ENCODE measurements around the gene PDE4C. TPM values are rescaled to one million over a fixed set of nuclear protein-coding genes. Genes with fewer than 3 reads are reported as not detected.
A peak's percentile ranks its signal among the peaks of the same experiment; 100 is the strongest.

PDE4C gene
- total RNA-seq, 4 donors from 2014 or later: under 0.01 to 0.60 (median 0.59) TPM; not detected in 1

DNA sequence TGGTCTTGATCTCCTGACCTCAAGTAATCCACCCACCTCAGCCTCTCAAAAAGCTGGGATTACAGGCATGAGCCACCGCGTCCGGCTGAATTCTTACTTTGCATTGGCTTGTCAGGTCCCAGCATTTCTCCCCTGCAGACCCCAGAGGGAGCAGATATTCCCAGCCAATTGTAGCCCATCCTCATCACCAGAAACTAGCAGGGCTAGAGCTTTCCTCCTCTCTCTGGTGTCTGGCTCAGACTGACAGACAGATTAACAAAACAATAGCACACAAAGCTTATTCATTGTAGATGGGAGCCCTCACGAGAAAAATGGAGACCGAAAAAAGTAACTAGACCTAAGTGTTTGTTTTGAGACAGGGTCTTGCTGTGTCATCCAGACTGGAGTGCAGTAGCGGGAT lies 40.7 kb downstream of the PDE4C start:
- Histone ChIP-seq H3K4me1 (no peaks in the 10 kb centered on the region), H3K27ac (no peak overlapping the region), H3K9me3 (no peaks in the 10 kb centered on the region), H3K4me3 (no peak overlapping the region), H3K36me3 (no peaks in the 10 kb centered on the region), H3K27me3 (no peaks in the 10 kb centered on the region)
- 49 to 56% methylated on average over 6 of the region's 6 CpGs for WGBS, 2 donors
- TF ChIP-seq POLR2A (IDR thresholded peaks at IDR 0.05): no peak
- TF ChIP-seq, protein P1, sequence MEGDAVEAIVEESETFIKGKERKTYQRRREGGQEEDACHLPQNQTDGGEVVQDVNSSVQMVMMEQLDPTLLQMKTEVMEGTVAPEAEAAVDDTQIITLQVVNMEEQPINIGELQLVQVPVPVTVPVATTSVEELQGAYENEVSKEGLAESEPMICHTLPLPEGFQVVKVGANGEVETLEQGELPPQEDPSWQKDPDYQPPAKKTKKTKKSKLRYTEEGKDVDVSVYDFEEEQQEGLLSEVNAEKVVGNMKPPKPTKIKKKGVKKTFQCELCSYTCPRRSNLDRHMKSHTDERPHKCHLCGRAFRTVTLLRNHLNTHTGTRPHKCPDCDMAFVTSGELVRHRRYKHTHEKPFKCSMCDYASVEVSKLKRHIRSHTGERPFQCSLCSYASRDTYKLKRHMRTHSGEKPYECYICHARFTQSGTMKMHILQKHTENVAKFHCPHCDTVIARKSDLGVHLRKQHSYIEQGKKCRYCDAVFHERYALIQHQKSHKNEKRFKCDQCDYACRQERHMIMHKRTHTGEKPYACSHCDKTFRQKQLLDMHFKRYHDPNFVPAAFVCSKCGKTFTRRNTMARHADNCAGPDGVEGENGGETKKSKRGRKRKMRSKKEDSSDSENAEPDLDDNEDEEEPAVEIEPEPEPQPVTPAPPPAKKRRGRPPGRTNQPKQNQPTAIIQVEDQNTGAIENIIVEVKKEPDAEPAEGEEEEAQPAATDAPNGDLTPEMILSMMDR (IDR thresholded peaks at IDR 0.05): no peak
- TF ChIP-seq EP300 (IDR thresholded peaks at IDR 0.05): no peak
- no peak for DNase-seq (ENCODE audit: low spot score in 2 of 2)

DNA sequence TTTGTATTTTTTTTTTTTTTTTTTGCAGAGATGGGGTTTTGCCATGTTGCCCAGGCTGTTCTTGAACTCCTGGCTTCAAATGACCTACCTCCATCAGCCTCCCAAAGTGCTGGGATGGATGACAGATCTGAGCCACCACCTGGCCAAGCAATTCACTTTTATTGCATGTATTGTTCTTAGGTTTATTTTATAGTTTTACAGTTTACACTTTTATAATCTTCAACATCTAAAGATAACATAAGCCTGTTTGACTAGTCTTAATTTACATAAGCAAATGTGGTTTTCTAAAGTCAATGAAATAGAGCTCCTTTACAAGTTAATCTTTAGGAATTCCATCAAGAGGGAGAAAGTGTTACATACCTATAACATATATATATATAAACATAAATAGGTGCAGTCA lies 42.7 kb downstream of the PDE4C start:
- Histone ChIP-seq H3K9me3 (no peaks in the 10 kb centered on the region), H3K36me3 (no peaks in the 10 kb centered on the region), H3K27ac (no peak overlapping the region), H3K27me3 (no peaks in the 10 kb centered on the region), H3K4me3 (no peak overlapping the region), H3K4me1 (no peaks in the 10 kb centered on the region)
- TF ChIP-seq EP300 (IDR thresholded peaks at IDR 0.05) (no peak), POLR2A (IDR thresholded peaks at IDR 0.05) (no peak)
- TF ChIP-seq, protein P1 (IDR thresholded peaks at IDR 0.05): no peak
- no peak for DNase-seq (ENCODE audit: low spot score in 2 of 2)

DNA sequence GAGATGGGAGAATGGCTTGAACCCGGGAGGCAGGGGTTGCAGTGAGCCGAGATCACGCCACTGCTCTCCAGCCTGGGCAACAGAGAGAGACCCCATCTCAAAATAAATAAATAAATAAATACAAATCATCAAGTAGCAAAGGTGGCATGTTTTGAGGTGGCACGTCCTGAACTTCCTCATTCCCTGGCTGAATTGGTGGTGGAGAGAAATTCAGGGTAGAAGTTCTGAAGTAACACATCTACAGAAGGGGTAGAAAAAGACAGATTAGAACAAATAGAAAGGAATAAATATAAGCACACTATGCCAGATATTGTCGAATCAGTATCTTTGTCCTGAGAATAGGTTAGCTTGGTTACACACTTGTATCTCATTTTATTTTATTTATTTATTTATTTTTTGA lies 46.3 kb downstream of the PDE4C start:
- Histone ChIP-seq H3K36me3 (no peaks in the 10 kb centered on the region), H3K27ac (no peak overlapping the region), H3K9me3 (no peaks in the 10 kb centered on the region), H3K4me1 (peaks cover 0 to 3% (median 0%) of the 10 kb centered on the region in 4 donors), H3K4me3 (no peak overlapping the region), H3K27me3 (no peaks in the 10 kb centered on the region)
- TF ChIP-seq EP300 (IDR thresholded peaks at IDR 0.05): no peak
- TF ChIP-seq, protein P1 (IDR thresholded peaks at IDR 0.05): no peak
- no peak for TF ChIP-seq POLR2A (IDR thresholded peaks at IDR 0.05)
- no peak for DNase-seq (ENCODE audit: low spot score in 2 of 2)
- WGBS, 2 donors: 85 to 91% methylated on average over 5 of the region's 5 CpGs

DNA sequence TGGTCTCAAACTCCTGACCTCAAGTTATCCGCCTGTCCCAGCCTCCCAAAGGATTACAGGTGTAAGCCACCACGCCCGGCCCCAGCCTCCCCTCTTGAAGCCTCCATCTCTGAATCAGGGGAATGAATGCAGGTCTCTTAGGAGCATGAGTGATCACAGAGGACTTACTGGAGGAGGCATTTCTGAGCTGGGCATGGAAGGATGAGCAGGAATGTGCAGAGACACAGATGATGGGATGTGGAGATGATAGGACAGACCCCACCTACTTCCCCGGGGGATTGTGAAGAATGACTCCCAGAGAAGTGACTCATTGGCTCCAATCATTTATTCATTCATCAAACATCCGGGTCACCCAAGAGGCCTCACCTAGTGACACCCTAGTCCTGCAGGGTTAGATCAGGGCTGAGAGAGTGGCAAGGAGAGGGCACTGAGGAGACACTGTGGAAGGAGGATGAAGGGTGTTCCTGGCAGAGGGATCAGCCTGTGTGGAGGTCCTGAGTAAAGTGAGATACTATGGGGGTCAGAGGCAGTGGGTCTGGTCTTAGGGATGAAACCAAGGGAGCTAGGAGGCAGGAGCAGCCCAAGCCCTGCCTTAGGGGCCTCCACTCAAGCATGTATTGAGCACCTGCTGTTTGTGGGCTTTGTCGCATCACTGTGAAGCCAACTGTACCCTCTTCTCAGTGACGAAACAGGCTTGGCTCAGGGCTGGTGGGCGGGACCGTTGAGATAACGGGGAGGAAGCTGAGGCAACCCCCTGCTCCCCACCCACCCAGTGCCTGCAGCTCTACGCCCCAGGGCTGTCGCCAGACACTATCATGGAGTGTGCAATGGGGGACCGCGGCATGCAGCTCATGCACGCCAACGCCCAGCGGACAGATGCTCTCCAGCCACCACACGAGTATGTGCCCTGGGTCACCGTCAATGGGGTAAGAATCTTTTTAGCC lies 49.6 kb downstream of the PDE4C start:
- Histone ChIP-seq H3K27me3 (no peaks in the 10 kb centered on the region), H3K36me3 (no peaks in the 10 kb centered on the region), H3K27ac (no peak overlapping the region), H3K4me1 (peaks cover 0 to 16% (median 1%) of the 10 kb centered on the region in 4 donors), H3K4me3 (no peak overlapping the region), H3K9me3 (no peaks in the 10 kb centered on the region)
- TF ChIP-seq, protein P1 (IDR thresholded peaks at IDR 0.05): no peak
- TF ChIP-seq EP300 (IDR thresholded peaks at IDR 0.05) (no peak), POLR2A (IDR thresholded peaks at IDR 0.05) (no peak)
- DNase-seq (ENCODE audit: low spot score in 2 of 2): no peak
- 78 to 86% methylated on average over 17 to 19 of the region's 19 CpGs for WGBS, 2 donors

DNA sequence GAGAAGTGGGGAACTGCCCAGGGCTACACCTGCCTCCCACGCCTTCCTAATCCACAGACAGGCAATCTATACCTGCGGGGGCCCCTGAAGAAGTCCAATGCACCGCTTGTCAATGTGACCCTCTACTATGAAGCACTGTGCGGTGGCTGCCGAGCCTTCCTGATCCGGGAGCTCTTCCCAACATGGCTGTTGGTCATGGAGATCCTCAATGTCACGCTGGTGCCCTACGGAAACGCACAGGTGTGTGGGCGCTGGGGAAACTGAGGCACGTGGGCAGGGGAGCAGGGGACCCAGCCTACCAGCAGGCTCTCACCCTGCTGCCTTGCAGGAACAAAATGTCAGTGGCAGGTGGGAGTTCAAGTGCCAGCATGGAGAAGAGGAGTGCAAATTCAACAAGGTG lies 51.3 kb downstream of the PDE4C start:
- TF ChIP-seq EP300 (IDR thresholded peaks at IDR 0.05) (no peak), POLR2A (IDR thresholded peaks at IDR 0.05) (no peak)
- TF ChIP-seq, protein P1 (IDR thresholded peaks at IDR 0.05): no peak
- peaks cover 0 to 16% (median 3%) of the 10 kb centered on the region in 4 donors for H3K4me1 ChIP-seq
- peak overlapping the region in 3 of 4 donors; percentile 13 to 71 (median 67) for H3K4me3 ChIP-seq
- H3K9me3 ChIP-seq: no peaks in the 10 kb centered on the region
- H3K27me3 ChIP-seq: no peaks in the 10 kb centered on the region
- peaks cover 0 to 6% (median 0%) of the 10 kb centered on the region in 3 donors for H3K36me3 ChIP-seq
- 86 to 89% methylated on average over 8 to 11 of the region's 11 CpGs for WGBS, 2 donors
- no peak for DNase-seq (ENCODE audit: low spot score in 2 of 2)
- no peak overlapping the region for H3K27ac ChIP-seq

Data from tibial nerve (tissue), 4 donors.